Esophagus squamous epithelium (tissue), 5 donors: ENCODE measurements around the gene ADRM1. TPM values are rescaled to one million over a fixed set of nuclear protein-coding genes. Genes with fewer than 3 reads are reported as not detected.

Source experiments
- DNase-seq: peaks from one replicate; lab custom pipeline; 2025; lab: John Stamatoyannopoulos, UW
- H3K27ac ChIP-seq, 4 donors: fragments of 200-600 bp; sonication (generic); one replicate each; pipeline ENCODE4 v1.5.1; 2016 to 2019; ENCODE audit warnings: mild to moderate bottlenecking in 1 of 4
- H3K27me3 ChIP-seq, 4 donors: fragments of 200-600 bp; sonication (generic); 1 replicate in 3 of 4; 2 replicates in 1 of 4; pipeline versions ENCODE4 v1.5.1 to v1.6.0; 2017 to 2021; ENCODE audit warnings: antibody characterized with exemption in 1 of 4
- H3K36me3 ChIP-seq, 3 donors: fragments of 200-600 bp; sonication (generic); one replicate each; pipeline ENCODE4 v1.5.1; 2016 to 2019
- H3K4me1 ChIP-seq, 3 donors: fragments of 200-600 bp; sonication (generic); one replicate each; pipeline ENCODE4 v1.5.1; 2017 to 2019
- H3K4me3 ChIP-seq, 4 donors: fragments of 200-600 bp; sonication (generic); 1 replicate in 3 of 4; 2 replicates in 1 of 4; pipeline ENCODE4 v1.5.1; 2016 to 2019; ENCODE audit warnings: mild to moderate bottlenecking in 2 of 4, moderate library complexity in 1 of 4
- H3K9me3 ChIP-seq, 3 donors: fragments of 200-600 bp; sonication (generic); one replicate each; pipeline ENCODE4 v1.5.1; 2016 to 2019
- CTCF ChIP-seq, 6 experiments: fragments of 450-650 bp in 4 of 6; fragments of 200-600 bp in 2 of 6; sonication (generic) in 2 of 6; IDR thresholded peaks; one replicate each; pipeline ENCODE4 v1.5.1; 2016 to 2019; ENCODE audit warnings: antibody characterized with exemption in 6 of 6, mild to moderate bottlenecking in 4 of 6, moderate library complexity in 4 of 6
- POLR2A ChIP-seq, 4 donors: fragments of 450-650 bp; IDR thresholded peaks; one replicate each; pipeline ENCODE4 v1.6.1; 2017; ENCODE audit warnings: antibody characterized with exemption in 4 of 4, mild to moderate bottlenecking in 4 of 4, moderate library complexity in 3 of 4
- WGBS, 2 donors: methylation state at CpG; one replicate each; pipeline ENCODE4 v1.1.5; 2018; 5-methylcytosine and 5-hydroxymethylcytosine counted together
- intact Hi-C: fragments of 100-400 bp; cut with DNase I; formaldehyde crosslinking; loops from one replicate; pipeline ENCODE4 v1.15.0; 2022
- total RNA-seq, 4 donors: library from RNA; depleted of rRNA; stranded (reverse); fragments of >200 nt; gene quantifications; one replicate each; pipeline ENCODE4 v1.1.0, GENCODE V29; 2016
- donor health status: DM: yes; HTN: yes; CAD: no.

Gene ADRM1
- total RNA-seq, 4 donors from 2014 or later: 126 to 173 (median 133) TPM

GRCh38 chr20:62338294-62338620, 35.5 kb downstream of the ADRM1 start:
- H3K4me3 ChIP-seq: no peak overlapping the region
- peak overlapping the region in 1 of 4 donors; percentile 50 for H3K27ac ChIP-seq
- intact Hi-C loops: no loop called here
- no peaks in the 10 kb centered on the region for H3K27me3 ChIP-seq
- WGBS, 2 donors: 84% methylated on average over 5 of the region's 16 CpGs; no CpG with 5 or more reads in 1 of the 2 donors
- no peaks in the 10 kb centered on the region for H3K9me3 ChIP-seq
- peaks cover 31 to 99% (median 37%) of the 10 kb centered on the region in 3 donors for H3K36me3 ChIP-seq
- H3K4me1 ChIP-seq: no peaks in the 10 kb centered on the region
- TF ChIP-seq POLR2A (IDR thresholded peaks at IDR 0.05): no peak
- TF ChIP-seq CTCF (IDR thresholded peaks at IDR 0.05): no peak
- DNase-seq: no peak

GRCh38 chr20:62339647-62340062, 36.9 kb downstream of the ADRM1 start:
- Histone ChIP-seq H3K27ac (no peak overlapping the region), H3K9me3 (no peaks in the 10 kb centered on the region), H3K36me3 (peaks cover 21 to 99% (median 26%) of the 10 kb centered on the region in 3 donors), H3K4me1 (no peaks in the 10 kb centered on the region), H3K4me3 (no peak overlapping the region), H3K27me3 (no peaks in the 10 kb centered on the region)
- WGBS, 2 donors: 55 to 69% methylated on average over 13 to 14 of the region's 14 CpGs
- no peak for DNase-seq
- intact Hi-C loops: no loop called here
- no peak for TF ChIP-seq CTCF (IDR thresholded peaks at IDR 0.05)
- TF ChIP-seq POLR2A (IDR thresholded peaks at IDR 0.05): no peak

GRCh38 chr20:62342910-62343309, 40.1 kb downstream of the ADRM1 start:
- Histone ChIP-seq H3K4me1 (no peaks in the 10 kb centered on the region), H3K4me3 (no peak overlapping the region), H3K9me3 (no peaks in the 10 kb centered on the region), H3K27me3 (no peaks in the 10 kb centered on the region), H3K27ac (peak overlapping the region in 2 of 4 donors; percentile 6 to 42), H3K36me3 (peaks cover 8 to 99% (median 29%) of the 10 kb centered on the region in 3 donors)
- 52 to 56% methylated on average over 10 of the region's 10 CpGs for WGBS, 2 donors
- intact Hi-C loops: no loop called here
- TF ChIP-seq CTCF (IDR thresholded peaks at IDR 0.05) (no peak), POLR2A (IDR thresholded peaks at IDR 0.05) (no peak)
- DNase-seq: no peak

- WGBS, 2 donors: 87 to 89% methylated on average over 4 to 5 of the region's 5 CpGs
- no peaks in the 10 kb centered on the region for H3K4me1 ChIP-seq
- no peak overlapping the region for H3K27ac ChIP-seq
- H3K36me3 ChIP-seq: peaks cover 0 to 98% (median 23%) of the 10 kb centered on the region in 3 donors
- H3K9me3 ChIP-seq: no peaks in the 10 kb centered on the region
- no peaks in the 10 kb centered on the region for H3K27me3 ChIP-seq
- no peak for TF ChIP-seq POLR2A (IDR thresholded peaks at IDR 0.05)
- TF ChIP-seq CTCF (IDR thresholded peaks at IDR 0.05): no peak
- DNase-seq: no peak
- intact Hi-C loops: no loop called here
- no peak overlapping the region for H3K4me3 ChIP-seq
Measured at GRCh38 chr20:62344092-62344491, 41.3 kb downstream of the ADRM1 start.

GRCh38 chr20:62344782-62345181, 42.0 kb downstream of the ADRM1 start:
- H3K27ac ChIP-seq: no peak overlapping the region
- no peak for DNase-seq
- H3K36me3 ChIP-seq: peaks cover 0 to 95% (median 23%) of the 10 kb centered on the region in 3 donors
- H3K9me3 ChIP-seq: no peaks in the 10 kb centered on the region
- 66 to 74% methylated on average over 9 of the region's 10 CpGs for WGBS, 2 donors
- no peaks in the 10 kb centered on the region for H3K27me3 ChIP-seq
- intact Hi-C loops: no loop called here
- TF ChIP-seq POLR2A (IDR thresholded peaks at IDR 0.05) (no peak), CTCF (IDR thresholded peaks at IDR 0.05) (no peak)
- no peak overlapping the region for H3K4me3 ChIP-seq
- peaks cover 0 to 2% (median 0%) of the 10 kb centered on the region in 3 donors for H3K4me1 ChIP-seq
